ENCODE measurements around the gene MS4A8. TPM values are rescaled to one million over a fixed set of nuclear protein-coding genes. Genes with fewer than 3 reads are reported as not detected.
"Not testable (repeated sequence)": the region's sequence is repeated elsewhere in the genome, so short reads cannot be mapped to it uniquely, and the experiment has no call there.

MS4A8 gene
- total and polyA plus RNA-seq, 4 donors: 0.40 to 2.8 (median 0.72) TPM; not detected in 1

- DNase-seq (ENCODE audit: low read depth in 4 of 6, low spot score in 6 of 6): peak in 5 of 6 donors; percentile 11 to 78 (median 19)
- Histone ChIP-seq H3K4me1 (ENCODE audit: control insufficient read depth, insufficient read depth, low read length) (no peaks in the 10 kb centered on the region), H3K27me3 (ENCODE audit: control insufficient read depth, insufficient read depth, low read length) (no peaks in the 10 kb centered on the region), H3K27ac (ENCODE audit: low read depth, low read length) (no peak overlapping the region), H3K36me3 (ENCODE audit: control insufficient read depth, insufficient read depth, low read length) (no peaks in the 10 kb centered on the region), H3K4me3 (ENCODE audit: low read depth, low read length) (no peak overlapping the region), H3K9me3 (ENCODE audit: control insufficient read depth, insufficient read depth, low read length) (no peaks in the 10 kb centered on the region)
- 66% methylated on average over 12 of the region's 14 CpGs for WGBS (ENCODE audit: insufficient coverage)
Measured at GRCh38 chr11:60700689-60701468, 1.5 kb downstream of the MS4A8 start.

- Histone ChIP-seq H3K36me3 (ENCODE audit: control insufficient read depth, insufficient read depth, low read length) (no peaks in the 10 kb centered on the region), H3K9me3 (ENCODE audit: control insufficient read depth, insufficient read depth, low read length) (no peaks in the 10 kb centered on the region), H3K4me3 (ENCODE audit: low read depth, low read length) (no peak overlapping the region), H3K4me1 (ENCODE audit: control insufficient read depth, insufficient read depth, low read length) (no peaks in the 10 kb centered on the region), H3K27ac (ENCODE audit: low read depth, low read length) (no peak overlapping the region), H3K27me3 (ENCODE audit: control insufficient read depth, insufficient read depth, low read length) (no peaks in the 10 kb centered on the region)
- WGBS (ENCODE audit: insufficient coverage): no CpG with 5 or more reads among the region's 4 CpGs
- no peak for DNase-seq (ENCODE audit: low read depth in 4 of 6, low spot score in 6 of 6)
Measured at GRCh38 chr11:60701469-60701818, 2.0 kb downstream of the MS4A8 start.

- no peak overlapping the region for H3K4me3 ChIP-seq (ENCODE audit: low read depth, low read length)
- no peaks in the 10 kb centered on the region for H3K36me3 ChIP-seq (ENCODE audit: control insufficient read depth, insufficient read depth, low read length)
- no peak overlapping the region for H3K27ac ChIP-seq (ENCODE audit: low read depth, low read length)
- no peaks in the 10 kb centered on the region for H3K27me3 ChIP-seq (ENCODE audit: control insufficient read depth, insufficient read depth, low read length)
- H3K4me1 ChIP-seq (ENCODE audit: control insufficient read depth, insufficient read depth, low read length): no peaks in the 10 kb centered on the region
- WGBS (ENCODE audit: insufficient coverage): 90% methylated on average over 12 of the region's 12 CpGs
- DNase-seq (ENCODE audit: low read depth in 4 of 6, low spot score in 6 of 6): no peak
- no peaks in the 10 kb centered on the region for H3K9me3 ChIP-seq (ENCODE audit: control insufficient read depth, insufficient read depth, low read length)
Measured at GRCh38 chr11:60703374-60703773, 4.0 kb downstream of the MS4A8 start.

GRCh38 chr11:60705895-60706294 lies 6.5 kb downstream of the MS4A8 start:
- no peaks in the 10 kb centered on the region for H3K9me3 ChIP-seq (ENCODE audit: control insufficient read depth, insufficient read depth, low read length)
- no peaks in the 10 kb centered on the region for H3K36me3 ChIP-seq (ENCODE audit: control insufficient read depth, insufficient read depth, low read length)
- no peaks in the 10 kb centered on the region for H3K27me3 ChIP-seq (ENCODE audit: control insufficient read depth, insufficient read depth, low read length)
- no CpG with 5 or more reads among the region's 5 CpGs for WGBS (ENCODE audit: insufficient coverage)
- H3K4me1 ChIP-seq (ENCODE audit: control insufficient read depth, insufficient read depth, low read length): no peaks in the 10 kb centered on the region
- H3K4me3 ChIP-seq (ENCODE audit: low read depth, low read length): no peak overlapping the region
- no peak overlapping the region for H3K27ac ChIP-seq (ENCODE audit: low read depth, low read length)
- no peak for DNase-seq (ENCODE audit: low read depth in 4 of 6, low spot score in 6 of 6)

- H3K36me3 ChIP-seq (ENCODE audit: control insufficient read depth, insufficient read depth, low read length): no peaks in the 10 kb centered on the region
- no peak for DNase-seq (ENCODE audit: low read depth in 4 of 6, low spot score in 6 of 6)
- H3K4me1 ChIP-seq (ENCODE audit: control insufficient read depth, insufficient read depth, low read length): no peaks in the 10 kb centered on the region
- no peak overlapping the region for H3K27ac ChIP-seq (ENCODE audit: low read depth, low read length)
- H3K9me3 ChIP-seq (ENCODE audit: control insufficient read depth, insufficient read depth, low read length): no peaks in the 10 kb centered on the region
- WGBS (ENCODE audit: insufficient coverage): 88% methylated on average over 2 of the region's 5 CpGs
- no peaks in the 10 kb centered on the region for H3K27me3 ChIP-seq (ENCODE audit: control insufficient read depth, insufficient read depth, low read length)
- no peak overlapping the region for H3K4me3 ChIP-seq (ENCODE audit: low read depth, low read length)
Measured at GRCh38 chr11:60706931-60707330, 7.5 kb downstream of the MS4A8 start.

- WGBS (ENCODE audit: insufficient coverage): 72% methylated on average over 4 of the region's 4 CpGs
- no peaks in the 10 kb centered on the region for H3K36me3 ChIP-seq (ENCODE audit: control insufficient read depth, insufficient read depth, low read length)
- no peak for DNase-seq (ENCODE audit: low read depth in 4 of 6, low spot score in 6 of 6)
- no peak overlapping the region for H3K4me3 ChIP-seq (ENCODE audit: low read depth, low read length)
- H3K4me1 ChIP-seq (ENCODE audit: control insufficient read depth, insufficient read depth, low read length): no peaks in the 10 kb centered on the region
- H3K9me3 ChIP-seq (ENCODE audit: control insufficient read depth, insufficient read depth, low read length): no peaks in the 10 kb centered on the region
- no peak overlapping the region for H3K27ac ChIP-seq (ENCODE audit: low read depth, low read length)
- no peaks in the 10 kb centered on the region for H3K27me3 ChIP-seq (ENCODE audit: control insufficient read depth, insufficient read depth, low read length)
Measured at GRCh38 chr11:60710482-60710881, 11.1 kb downstream of the MS4A8 start.

- no peaks in the 10 kb centered on the region for H3K36me3 ChIP-seq (ENCODE audit: control insufficient read depth, insufficient read depth, low read length)
- H3K9me3 ChIP-seq (ENCODE audit: control insufficient read depth, insufficient read depth, low read length): no peaks in the 10 kb centered on the region
- H3K4me3 ChIP-seq (ENCODE audit: low read depth, low read length): no peak overlapping the region
- no peak overlapping the region for H3K27ac ChIP-seq (ENCODE audit: low read depth, low read length)
- no peaks in the 10 kb centered on the region for H3K4me1 ChIP-seq (ENCODE audit: control insufficient read depth, insufficient read depth, low read length)
- DNase-seq (ENCODE audit: low read depth in 4 of 6, low spot score in 6 of 6): no peak
- no CpG with 5 or more reads among the region's 4 CpGs for WGBS (ENCODE audit: insufficient coverage)
- no peaks in the 10 kb centered on the region for H3K27me3 ChIP-seq (ENCODE audit: control insufficient read depth, insufficient read depth, low read length)
Measured at GRCh38 chr11:60711276-60711675, 11.9 kb downstream of the MS4A8 start.

GRCh38 chr11:60713423-60713822 lies 14.0 kb downstream of the MS4A8 start:
- 75% methylated on average over 5 of the region's 6 CpGs for WGBS (ENCODE audit: insufficient coverage)
- not testable (repeated sequence) for H3K27me3 ChIP-seq (ENCODE audit: control insufficient read depth, insufficient read depth, low read length); H3K27ac ChIP-seq (ENCODE audit: low read depth, low read length); H3K4me1 ChIP-seq (ENCODE audit: control insufficient read depth, insufficient read depth, low read length); H3K36me3 ChIP-seq (ENCODE audit: control insufficient read depth, insufficient read depth, low read length); H3K9me3 ChIP-seq (ENCODE audit: control insufficient read depth, insufficient read depth, low read length); DNase-seq (ENCODE audit: low read depth in 4 of 6, low spot score in 6 of 6); H3K4me3 ChIP-seq (ENCODE audit: low read depth, low read length)

- no peak for DNase-seq (ENCODE audit: low read depth in 4 of 6, low spot score in 6 of 6)
- Histone ChIP-seq H3K27me3 (ENCODE audit: control insufficient read depth, insufficient read depth, low read length) (no peaks in the 10 kb centered on the region), H3K36me3 (ENCODE audit: control insufficient read depth, insufficient read depth, low read length) (no peaks in the 10 kb centered on the region), H3K9me3 (ENCODE audit: control insufficient read depth, insufficient read depth, low read length) (no peaks in the 10 kb centered on the region), H3K4me3 (ENCODE audit: low read depth, low read length) (no peak overlapping the region), H3K4me1 (ENCODE audit: control insufficient read depth, insufficient read depth, low read length) (no peaks in the 10 kb centered on the region), H3K27ac (ENCODE audit: low read depth, low read length) (no peak overlapping the region)
- 95% methylated on average over 4 of the region's 5 CpGs for WGBS (ENCODE audit: insufficient coverage)
Measured at GRCh38 chr11:60717956-60718355, 18.5 kb downstream of the MS4A8 start.

- Histone ChIP-seq H3K27ac (ENCODE audit: low read depth, low read length) (no peak overlapping the region), H3K4me1 (ENCODE audit: control insufficient read depth, insufficient read depth, low read length) (no peaks in the 10 kb centered on the region), H3K27me3 (ENCODE audit: control insufficient read depth, insufficient read depth, low read length) (no peaks in the 10 kb centered on the region), H3K4me3 (ENCODE audit: low read depth, low read length) (no peak overlapping the region), H3K36me3 (ENCODE audit: control insufficient read depth, insufficient read depth, low read length) (no peaks in the 10 kb centered on the region), H3K9me3 (ENCODE audit: control insufficient read depth, insufficient read depth, low read length) (no peaks in the 10 kb centered on the region)
- DNase-seq (ENCODE audit: low read depth in 4 of 6, low spot score in 6 of 6): no peak
- WGBS (ENCODE audit: insufficient coverage): 88% methylated on average over 9 of the region's 10 CpGs
Measured at GRCh38 chr11:60718524-60719316, 19.3 kb downstream of the MS4A8 start.
